ENCODE results near the gene PDE2A.

The PDE2A gene

GRCh38 chr11:72586321-72587090, 87.7 kb downstream of the PDE2A start:
- no peak for DNase-seq

GRCh38 chr11:72585762-72586311, 88.4 kb downstream of the PDE2A start:
- DNase-seq: peak; percentile 25

- DNase-seq: no peak
These were observed 89.2 kb downstream of the PDE2A start for GRCh38 chr11:72584939-72585597.

- DNase-seq: peak; percentile 51
These were observed 89.8 kb downstream of the PDE2A start for GRCh38 chr11:72584293-72584938.

- no peak for DNase-seq
These were observed 90.5 kb downstream of the PDE2A start for GRCh38 chr11:72583616-72584292.

- DNase-seq: no peak
These were observed 91.1 kb downstream of the PDE2A start for GRCh38 chr11:72583177-72583553.

GRCh38 chr11:72582206-72583176, 91.7 kb downstream of the PDE2A start:
- DNase-seq: no peak

GRCh38 chr11:72581067-72581466, 93.2 kb downstream of the PDE2A start:
- no peak for DNase-seq

GRCh38 chr11:72580642-72580950, 93.6 kb downstream of the PDE2A start:
- no peak for DNase-seq

GRCh38 chr11:72579816-72580641, 94.2 kb downstream of the PDE2A start:
- DNase-seq: no peak

GRCh38 chr11:72578991-72579815, 95.0 kb downstream of the PDE2A start:
- DNase-seq: no peak

GRCh38 chr11:72578566-72578965, 95.7 kb downstream of the PDE2A start:
- no peak for DNase-seq

- no peak for DNase-seq
These were observed 96.2 kb downstream of the PDE2A start for GRCh38 chr11:72578051-72578450.

GRCh38 chr11:72577271-72577721, 96.9 kb downstream of the PDE2A start:
- no peak for DNase-seq

GRCh38 chr11:72576661-72577060, 97.6 kb downstream of the PDE2A start:
- no peak for DNase-seq

- DNase-seq: no peak
These were observed 98.0 kb downstream of the PDE2A start for GRCh38 chr11:72576243-72576595.

GRCh38 chr11:72575533-72576242, 98.5 kb downstream of the PDE2A start:
- DNase-seq: no peak

- DNase-seq: no peak
These were observed 99.4 kb downstream of the PDE2A start for GRCh38 chr11:72574548-72575460.

Measured in activated effector memory CD4-positive, alpha-beta T cell treated with Interleukin-2 at 50 U/mL for 16 hours (primary cell).